Epithelial cell of umbilical artery (primary cell): ENCODE measurements around the gene CDK4. TPM values are rescaled to one million over a fixed set of nuclear protein-coding genes. Genes with fewer than 3 reads are reported as not detected.

Experiments
- total RNA-seq: library from RNA; depleted of rRNA; stranded (reverse); fragments of >200 nt; gene quantifications from 2 replicates; pipeline ENCODE4 v1.2.3, GENCODE V29; 2014

The CDK4 gene
- 166 and 201 TPM in 2 replicates for total RNA-seq

GRCh38 chr12:57751788-57752667 lies at the start of gene CDK4:
CDK4 (minus strand) TSS chr12:57752310; CDS start chr12:57751717, 593 bp downstream.

GRCh38 chr12:57782608-57783465 lies 30.7 kb upstream of the CDK4 start, which contains the start of gene TSFM:
TSFM (plus strand) TSS chr12:57782787; CDS start chr12:57782802, 15 bp downstream.

GRCh38 chr12:57772429-57773322 lies 20.6 kb upstream of the CDK4 start, which contains the start of gene EEF1AKMT3:
EEF1AKMT3 (plus strand) TSS chr12:57772614; CDS start chr12:57772725, 111 bp downstream.

GRCh38 chr12:57771873-57772428 lies 19.8 kb upstream of the CDK4 start, which contains the start of gene METTL1:
METTL1 (minus strand) TSS chr12:57772105; CDS start chr12:57772083, 22 bp downstream.

GRCh38 chr12:57766464-57767304 lies 14.6 kb upstream of the CDK4 start, which contains the start of gene CYP27B1:
CYP27B1 (minus strand) TSS chr12:57767078; CDS start chr12:57767041, 37 bp downstream.

GRCh38 chr12:57754411-57755193 lies 2.5 kb upstream of the CDK4 start, which contains the start of gene MARCHF9:
MARCHF9 (plus strand) TSS chr12:57755103; CDS start chr12:57755529, 426 bp downstream.

GRCh38 chr12:57744777-57745484 lies 7.2 kb downstream of the CDK4 start, which contains the start of gene TSPAN31:
TSPAN31 (plus strand) TSS chr12:57745039; CDS start chr12:57745155, 116 bp downstream.

GRCh38 chr12:57738661-57739237 lies 13.4 kb downstream of the CDK4 start, which contains the start of gene AGAP2:
AGAP2 (minus strand) TSS chr12:57738742; CDS start chr12:57738246, 496 bp downstream.

Other genes with a start within 250 kb of the CDK4 start
- 7.5 and 11.2 TPM in 2 replicates for gene DDIT3, start 231.8 kb downstream of the CDK4 start, total RNA-seq
- 2.3 and 3.6 TPM in 2 replicates for gene MBD6, start 229.5 kb downstream of the CDK4 start, total RNA-seq
- 79.2 and 91.9 TPM in 2 replicates for gene DCTN2, start 205.1 kb downstream of the CDK4 start, total RNA-seq
- under 0.01 TPM in 1 of 2 replicates, not detected in the other for gene KIF5A, start 202.3 kb downstream of the CDK4 start, total RNA-seq
- 5.5 and 17.3 TPM in 2 replicates for gene PIP4K2C, start 161.1 kb downstream of the CDK4 start, total RNA-seq
- 8.1 and 9.3 TPM in 2 replicates for gene DTX3, start 147.5 kb downstream of the CDK4 start, total RNA-seq
- gene ARHGEF25, start 140.9 kb downstream of the CDK4 start, total RNA-seq = 3.8 and 8.1 TPM in 2 replicates
- gene B4GALNT1, start 119.1 kb downstream of the CDK4 start, total RNA-seq = 0.65 TPM in 1 of 2 replicates, not detected in the other
- 222 and 327 TPM in 2 replicates for gene OS9, start 58.2 kb downstream of the CDK4 start, total RNA-seq
- under 0.01 and 0.15 TPM in 2 replicates for gene AGAP2, start 13.6 kb downstream of the CDK4 start, total RNA-seq
- gene TSPAN31, start 7.3 kb downstream of the CDK4 start, total RNA-seq = 56.2 and 118 TPM in 2 replicates
- 1.4 and 2.6 TPM in 2 replicates for gene MARCHF9, start 2.8 kb upstream of the CDK4 start, total RNA-seq
- 0.15 and 0.65 TPM in 2 replicates for gene CYP27B1, start 14.8 kb upstream of the CDK4 start, total RNA-seq
- 4.5 and 5.0 TPM in 2 replicates for gene METTL1, start 19.8 kb upstream of the CDK4 start, total RNA-seq
- gene EEF1AKMT3, start 20.3 kb upstream of the CDK4 start, total RNA-seq = 2.3 and 3.9 TPM in 2 replicates
- gene TSFM, start 30.5 kb upstream of the CDK4 start, total RNA-seq = 20.8 and 30.7 TPM in 2 replicates
- gene AVIL, start 66.4 kb upstream of the CDK4 start, total RNA-seq = 0.65 and 2.3 TPM in 2 replicates
- 40.3 and 54.1 TPM in 2 replicates for gene CTDSP2, start 94.4 kb upstream of the CDK4 start, total RNA-seq
- 8.1 and 13.0 TPM in 2 replicates for gene ATP23, start 189.3 kb upstream of the CDK4 start, total RNA-seq